AG09309 (cell line): ENCODE data around the gene KLHL8.

Source experiments
- DNase-seq: peaks from one replicate; pipeline ENCODE4 v3.0.0-alpha.2; 2010; ENCODE audit warnings: low read depth
- H3K4me3 ChIP-seq: 2 replicates; pipeline ENCODE4 v1.5.1; 2011; ENCODE audit warnings: mild to moderate bottlenecking, low read depth, low read length, moderate library complexity; ENCODE audit not compliant: control insufficient read depth
- TF ChIP-seq, protein P1 (sequence below): IDR thresholded peaks from 2 replicates; pipeline ENCODE4 v1.5.1; 2011; ENCODE audit warnings: mild to moderate bottlenecking, low read depth, low read length, inconsistent platforms; ENCODE audit not compliant: insufficient read depth, control insufficient read depth; ENCODE audit errors: missing control alignments

Gene KLHL8

DNA sequence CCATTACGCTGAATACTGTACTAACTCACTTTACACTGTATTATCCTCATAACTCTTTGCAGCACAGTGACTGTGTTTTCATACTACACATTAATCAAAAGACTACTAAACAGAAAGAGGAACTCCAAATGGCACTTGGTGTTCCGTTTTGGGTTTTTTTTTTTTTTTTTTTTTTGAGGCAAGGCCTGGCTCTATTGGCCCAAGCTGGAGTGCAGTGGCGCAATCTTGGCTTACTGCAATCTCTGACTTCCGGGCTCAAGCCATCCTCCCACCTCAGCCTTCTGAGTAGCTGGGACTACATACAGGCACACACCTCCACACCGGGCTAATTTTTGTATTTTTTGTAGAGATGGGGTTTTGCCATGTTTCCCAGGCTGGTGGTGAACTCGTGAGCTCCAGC, 10.7 kb downstream of the KLHL8 start:
- DNase-seq, result no peak
- no peak overlapping the region for H3K4me3 ChIP-seq
- TF ChIP-seq, protein P1, sequence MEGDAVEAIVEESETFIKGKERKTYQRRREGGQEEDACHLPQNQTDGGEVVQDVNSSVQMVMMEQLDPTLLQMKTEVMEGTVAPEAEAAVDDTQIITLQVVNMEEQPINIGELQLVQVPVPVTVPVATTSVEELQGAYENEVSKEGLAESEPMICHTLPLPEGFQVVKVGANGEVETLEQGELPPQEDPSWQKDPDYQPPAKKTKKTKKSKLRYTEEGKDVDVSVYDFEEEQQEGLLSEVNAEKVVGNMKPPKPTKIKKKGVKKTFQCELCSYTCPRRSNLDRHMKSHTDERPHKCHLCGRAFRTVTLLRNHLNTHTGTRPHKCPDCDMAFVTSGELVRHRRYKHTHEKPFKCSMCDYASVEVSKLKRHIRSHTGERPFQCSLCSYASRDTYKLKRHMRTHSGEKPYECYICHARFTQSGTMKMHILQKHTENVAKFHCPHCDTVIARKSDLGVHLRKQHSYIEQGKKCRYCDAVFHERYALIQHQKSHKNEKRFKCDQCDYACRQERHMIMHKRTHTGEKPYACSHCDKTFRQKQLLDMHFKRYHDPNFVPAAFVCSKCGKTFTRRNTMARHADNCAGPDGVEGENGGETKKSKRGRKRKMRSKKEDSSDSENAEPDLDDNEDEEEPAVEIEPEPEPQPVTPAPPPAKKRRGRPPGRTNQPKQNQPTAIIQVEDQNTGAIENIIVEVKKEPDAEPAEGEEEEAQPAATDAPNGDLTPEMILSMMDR, result no peak

DNA sequence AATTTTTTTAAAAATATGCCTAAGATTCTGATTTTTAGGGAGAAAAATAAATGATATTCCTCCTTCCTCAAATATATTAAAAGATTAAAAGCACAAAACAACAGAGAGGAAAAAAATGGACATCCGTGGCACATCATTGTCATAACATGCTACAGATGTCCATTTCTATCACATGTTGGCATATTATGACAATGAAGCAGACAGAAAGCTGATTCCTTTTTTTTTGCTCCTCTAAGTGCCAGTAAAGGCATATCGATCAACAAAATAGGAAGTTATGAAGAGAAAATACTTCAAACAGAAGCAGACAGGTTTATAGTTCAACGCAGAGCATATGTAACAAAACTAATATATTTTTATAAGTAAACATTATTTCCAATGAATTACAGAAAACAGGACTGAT, 11.2 kb downstream of the KLHL8 start:
- DNase-seq, result no peak
- no peak overlapping the region for H3K4me3 ChIP-seq
- TF ChIP-seq, protein P1, result no peak

DNA sequence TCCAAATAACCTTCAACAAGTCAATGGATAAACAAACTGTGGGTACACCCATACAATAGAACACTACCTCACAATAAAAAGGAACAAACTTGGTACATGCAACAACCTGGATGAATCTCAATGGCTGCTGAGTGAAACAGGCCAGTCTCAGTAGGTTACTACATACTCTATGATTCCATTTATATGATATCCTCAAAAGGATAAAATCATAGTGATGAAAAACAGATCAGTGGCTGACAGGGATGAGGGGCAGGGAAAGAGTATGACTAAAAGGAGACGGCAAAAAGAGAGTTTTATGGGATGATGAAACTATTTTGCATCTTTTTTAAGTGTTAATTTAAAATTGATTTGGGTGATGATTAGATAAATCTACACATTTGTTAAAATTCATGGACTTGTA, 15.9 kb downstream of the KLHL8 start:
- DNase-seq, result no peak
- TF ChIP-seq, protein P1, result no peak
- H3K4me3 ChIP-seq, result no peak overlapping the region

DNA sequence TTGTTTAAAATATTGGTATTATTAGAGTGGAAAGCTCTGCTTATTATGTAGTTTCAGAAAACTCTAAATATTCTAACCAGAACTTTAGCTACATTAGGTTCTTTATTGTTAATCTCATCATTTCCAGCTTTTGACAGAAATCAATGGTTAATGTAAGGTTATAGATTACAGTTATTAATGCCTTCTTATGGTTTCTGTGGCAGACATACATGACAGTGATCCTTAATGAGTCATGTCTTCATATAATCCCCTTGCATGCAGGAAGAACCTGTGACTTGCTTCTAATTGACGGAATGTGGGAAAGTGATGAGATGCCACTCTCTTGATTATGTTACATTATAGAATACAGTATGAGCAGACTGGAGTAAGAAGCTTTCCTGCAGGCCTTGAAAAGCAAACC, 23.5 kb downstream of the KLHL8 start:
- no peak overlapping the region for H3K4me3 ChIP-seq
- no peak for DNase-seq
- TF ChIP-seq, protein P1, result no peak

DNA sequence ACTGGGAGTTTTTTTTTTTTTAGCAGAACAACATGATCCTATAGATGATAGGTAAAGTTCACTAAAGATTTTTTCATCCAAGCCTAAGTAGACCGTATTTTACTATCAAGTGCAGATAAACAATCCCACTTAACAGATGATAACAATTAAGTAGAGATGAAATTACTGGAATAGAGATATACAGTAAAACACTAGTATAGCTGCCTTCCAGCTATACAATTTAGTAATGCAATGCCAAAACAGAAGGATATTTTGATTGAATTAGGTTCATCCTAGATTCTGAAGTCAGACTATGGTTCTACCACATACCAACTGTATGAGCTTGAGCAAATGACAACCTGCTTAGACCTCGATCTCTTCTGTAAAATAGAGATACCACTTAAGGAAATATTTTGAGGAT, 24.3 kb downstream of the KLHL8 start:
- TF ChIP-seq, protein P1, result no peak

DNA sequence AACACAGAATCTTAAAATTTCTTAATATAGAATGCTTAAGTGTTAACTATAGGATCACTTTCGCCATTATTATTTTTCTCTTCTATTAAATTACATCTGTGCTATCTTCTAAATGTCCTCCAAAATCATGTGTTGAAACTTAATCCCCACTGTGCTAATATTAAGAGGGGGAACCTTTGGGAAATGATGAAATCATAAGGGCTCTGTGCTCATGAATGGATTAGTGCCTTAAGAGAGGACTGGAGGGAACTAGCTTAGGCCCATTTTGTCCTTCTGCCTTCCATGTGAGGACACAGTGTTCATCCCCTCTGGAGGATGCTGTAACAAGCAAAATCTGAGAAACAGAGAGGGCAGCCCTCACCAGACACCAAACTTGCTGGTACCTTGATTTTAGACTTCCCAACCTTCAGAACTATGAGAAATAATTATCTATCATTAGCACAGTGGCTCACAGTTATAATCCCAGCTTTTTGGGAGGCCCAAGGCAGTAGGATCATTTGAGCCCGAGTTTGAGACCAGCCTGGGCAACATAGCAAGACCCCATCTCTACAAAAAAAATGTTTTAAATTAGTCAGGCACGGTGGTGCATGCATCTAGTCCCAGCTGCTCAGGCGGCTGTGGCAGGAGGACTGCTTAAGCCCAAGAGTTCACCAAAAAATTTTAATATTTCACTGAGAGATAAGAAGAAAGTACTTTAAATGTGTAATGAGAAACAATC, 26.3 kb downstream of the KLHL8 start:
- no peak for DNase-seq
- no peak overlapping the region for H3K4me3 ChIP-seq
- TF ChIP-seq, protein P1, result no peak

More for the DNA sequence above, 24.3 kb downstream of the KLHL8 start:
- DNase-seq, result no peak
- no peak overlapping the region for H3K4me3 ChIP-seq
